GM21528 (cell line): Measurements from ENCODE around the gene OR2W3.

Source experiments
- ATAC-seq: cut with Tn5 transposase; IDR thresholded peaks from one replicate; pipeline ENCODE4 v1.9.1; 2021; ENCODE audit warnings: mild to moderate bottlenecking, moderate library complexity; ENCODE audit not compliant: unreplicated experiment, low FRiP score

OR2W3 gene

GRCh38 chr1:247895163-247895637 is at the start of gene OR2W3:
OR2W3 (plus strand) TSS chr1:247895587; CDS start chr1:247895587, 0 bp downstream.
- ATAC-seq, result no peak

- ATAC-seq, result no peak
Observed at GRCh38 chr1:247845693-247846017, 49.7 kb upstream of the OR2W3 start.

GRCh38 chr1:247848346-247848745 is 47.0 kb upstream of the OR2W3 start:
- no peak for ATAC-seq

GRCh38 chr1:247849616-247850015 is 45.8 kb upstream of the OR2W3 start:
- no peak for ATAC-seq

- no peak for ATAC-seq
Observed at GRCh38 chr1:247854899-247855545, 40.4 kb upstream of the OR2W3 start.

DNA sequence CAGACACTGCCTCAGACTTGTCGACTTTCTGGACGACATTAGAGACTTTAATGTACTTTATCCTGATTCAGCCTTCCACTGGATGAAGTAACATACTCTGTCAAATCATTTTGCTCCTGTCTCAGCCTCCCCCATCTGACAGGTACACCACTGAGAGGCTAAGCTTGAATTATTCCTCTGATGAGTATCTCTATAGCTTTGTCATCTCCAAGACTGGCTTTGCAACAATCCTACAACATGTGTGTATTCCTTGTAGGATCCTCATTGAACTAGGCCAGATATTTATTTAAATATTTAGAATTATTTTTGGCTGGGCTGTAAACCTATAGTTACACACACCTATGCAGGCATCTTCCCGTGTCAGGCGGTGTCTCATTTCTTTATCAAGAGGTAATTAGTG is 39.5 kb upstream of the OR2W3 start:
- ATAC-seq, result no peak

- peak; percentile 74 for ATAC-seq
Observed at GRCh38 chr1:247857069-247857984, 38.1 kb upstream of the OR2W3 start, which contains the start of gene TRIM58. TRIM58 (plus strand) TSS chr1:247857187; CDS start chr1:247857247, 60 bp downstream.

DNA sequence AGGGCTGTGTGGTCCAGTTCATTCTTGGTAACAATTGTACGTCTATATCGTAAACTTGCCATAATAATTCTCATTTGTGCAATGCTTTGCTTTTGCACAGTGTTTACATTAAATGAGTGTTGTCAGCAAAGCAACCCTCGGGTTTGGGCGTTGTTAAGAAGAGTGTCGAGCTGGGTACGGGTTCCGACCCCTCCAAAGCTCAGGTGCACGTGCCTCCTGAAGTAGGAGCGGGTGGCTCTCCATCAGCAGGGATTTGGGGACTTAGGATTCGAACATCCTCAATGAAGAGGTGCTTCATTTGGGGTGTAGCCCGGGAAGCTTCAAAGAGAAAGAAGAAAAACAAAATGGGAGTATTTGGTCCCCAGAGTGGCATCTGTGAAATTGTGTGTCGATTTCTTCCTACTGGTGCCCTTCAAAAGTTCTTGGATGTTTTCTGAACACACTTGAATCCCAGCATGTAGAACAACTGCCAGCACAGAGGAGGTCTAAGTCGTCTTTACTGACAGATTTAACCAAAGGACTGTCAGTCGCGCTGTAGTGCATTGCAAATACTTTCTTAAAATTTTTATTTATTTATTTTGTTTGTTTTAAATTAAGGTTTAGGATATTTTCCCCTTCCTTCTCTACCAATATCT is 37.3 kb upstream of the OR2W3 start:
- no peak for ATAC-seq

GRCh38 chr1:247862756-247863155 is 32.6 kb upstream of the OR2W3 start:
- no peak for ATAC-seq

- no peak for ATAC-seq
Observed at GRCh38 chr1:247864644-247865043, 30.7 kb upstream of the OR2W3 start.

DNA sequence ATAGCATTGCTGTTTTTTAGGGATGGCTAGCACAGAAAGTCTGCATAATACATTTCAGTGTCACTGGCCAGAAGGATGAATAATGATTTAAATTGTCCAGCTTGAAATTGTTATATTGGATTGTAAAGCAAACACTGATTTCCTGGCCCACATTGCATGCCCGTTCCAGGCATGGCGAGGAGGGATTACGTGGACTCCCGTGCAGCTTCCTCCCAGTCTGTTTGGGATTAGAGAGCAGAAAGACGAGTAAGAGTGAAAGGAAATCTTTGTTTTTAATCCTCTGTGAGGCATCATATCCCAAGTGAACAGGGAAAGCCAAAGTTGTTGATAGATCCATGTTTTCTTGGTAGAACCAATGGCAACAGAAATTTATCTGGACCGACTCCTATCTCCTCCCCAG is 30.0 kb upstream of the OR2W3 start:
- ATAC-seq, result no peak

- no peak for ATAC-seq
Observed at GRCh38 chr1:247883346-247883745, 12.0 kb upstream of the OR2W3 start.

GRCh38 chr1:247884797-247885413 is 10.5 kb upstream of the OR2W3 start:
- no peak for ATAC-seq

GRCh38 chr1:247895976-247896375 is 589 bp downstream of the OR2W3 start:
- ATAC-seq, result no peak

DNA sequence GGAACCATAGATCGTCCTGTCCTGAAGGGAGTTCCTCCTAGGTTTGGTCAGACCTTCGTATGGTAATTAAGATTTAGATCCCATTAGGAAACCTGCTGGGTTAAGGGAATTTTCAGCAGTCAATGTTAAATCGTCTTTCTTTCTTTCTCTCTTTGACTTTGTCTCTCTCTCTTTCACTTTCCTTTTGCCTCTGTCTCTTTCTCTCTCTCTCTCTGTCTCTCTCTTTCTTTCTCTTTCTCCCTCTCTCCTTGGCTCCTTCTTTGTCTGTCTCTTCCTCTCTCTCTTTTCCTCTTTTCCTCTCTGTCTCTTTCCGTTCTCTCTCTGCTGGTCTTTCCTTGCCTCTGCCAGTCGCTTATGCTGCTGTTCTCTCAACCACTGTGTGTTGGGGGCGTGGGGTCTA is 8.7 kb downstream of the OR2W3 start:
- no peak for ATAC-seq

- no peak for ATAC-seq
Observed at GRCh38 chr1:247905181-247905580, 9.8 kb downstream of the OR2W3 start.

DNA sequence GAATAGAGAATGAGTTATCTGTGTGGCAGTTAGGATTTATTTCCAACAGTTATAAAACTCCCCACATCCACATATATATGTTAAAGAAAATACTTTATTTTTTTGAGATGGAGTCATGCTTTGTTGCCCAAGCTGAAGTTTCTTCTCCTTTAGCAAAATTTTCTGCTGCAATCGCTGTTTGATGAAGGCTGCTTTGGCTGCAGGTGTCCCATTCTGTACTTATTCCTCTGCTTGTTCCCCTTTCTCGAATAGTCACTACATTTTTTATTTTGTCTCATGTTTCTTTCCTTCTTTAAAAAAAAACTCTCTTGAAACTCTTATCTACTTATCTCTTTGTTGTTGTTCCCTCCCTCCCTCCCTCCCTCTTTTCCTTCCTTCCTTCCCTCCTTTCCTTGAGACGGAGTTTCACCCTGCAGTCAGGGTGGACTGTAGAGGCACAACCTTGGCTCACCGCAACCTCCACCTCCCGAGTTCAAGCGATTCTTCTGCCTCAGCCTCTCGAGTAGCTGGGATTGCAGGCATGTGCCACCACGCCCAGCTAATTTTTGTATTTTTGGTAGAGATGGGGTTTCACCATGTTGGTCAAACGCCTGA is 10.6 kb downstream of the OR2W3 start:
- no peak for ATAC-seq

DNA sequence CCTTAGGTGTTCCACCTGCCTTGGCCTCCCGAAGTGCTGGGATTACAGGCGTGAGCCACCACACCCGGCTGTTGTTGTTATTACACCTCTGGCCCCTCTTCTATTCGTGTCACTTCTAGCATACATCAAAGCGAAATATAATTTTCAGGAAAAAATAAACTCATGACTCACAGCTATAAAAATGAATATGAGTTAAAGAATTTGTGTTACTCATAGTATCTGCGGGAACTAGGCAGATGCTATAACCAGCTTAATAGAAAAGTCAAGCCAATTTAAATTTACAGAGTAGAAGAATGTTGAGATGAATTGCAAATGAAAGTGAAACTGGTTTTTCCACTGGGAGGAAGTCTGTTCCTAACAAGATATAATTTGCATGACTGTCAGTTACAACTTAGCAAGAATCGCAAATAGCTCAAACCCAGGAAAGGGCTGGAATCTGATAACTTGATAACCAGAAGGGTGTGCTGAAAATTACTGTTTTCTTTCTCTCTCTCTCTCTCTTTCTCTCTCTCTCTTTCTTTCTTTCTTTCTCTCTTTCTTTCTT is 11.2 kb downstream of the OR2W3 start:
- no peak for ATAC-seq

DNA sequence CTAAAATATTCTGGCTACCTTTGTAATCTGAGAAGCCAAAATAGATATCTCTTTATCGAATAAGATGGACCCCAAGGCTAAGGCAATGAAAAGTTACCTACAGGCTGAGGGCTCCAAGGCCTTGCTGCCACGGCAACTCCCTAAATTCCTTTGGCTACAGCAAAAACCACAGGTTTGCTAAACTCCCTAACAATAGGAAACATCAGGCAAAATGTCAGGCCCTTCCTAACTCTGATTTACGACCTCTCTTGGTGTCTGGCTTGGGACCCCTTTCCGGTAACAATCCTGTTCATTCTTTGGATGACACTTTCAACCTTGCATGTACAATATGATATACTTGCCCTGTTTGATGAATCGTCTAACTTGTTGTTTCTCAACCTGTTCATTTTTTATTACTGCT is 13.4 kb downstream of the OR2W3 start:
- no peak for ATAC-seq

- ATAC-seq, result no peak
Observed at GRCh38 chr1:247913786-247914185, 18.4 kb downstream of the OR2W3 start.
